Hepatocyte (in vitro differentiated cells): ENCODE measurements around the gene HRH3.

ENCODE experiments used
- EZH2 ChIP-seq: fragments of 200-600 bp; sonication (generic); IDR thresholded peaks from 2 replicates; pipeline ENCODE4 v1.6.1; 2016; ENCODE audit warnings: antibody characterized with exemption, mild to moderate bottlenecking, borderline replicate concordance
- EZH2phosphoT487 ChIP-seq: fragments of 200-600 bp; sonication (generic); IDR thresholded peaks from one replicate; pipeline ENCODE4 v1.6.1; 2018; ENCODE audit warnings: antibody characterized with exemption, mild to moderate bottlenecking, low read depth, moderate library complexity; ENCODE audit not compliant: unreplicated experiment, severe bottlenecking
- TF ChIP-seq, protein P1 (sequence below): fragments of 200-600 bp; sonication (generic); IDR thresholded peaks from 2 replicates; pipeline ENCODE4 v1.5.1; 2016; ENCODE audit warnings: antibody characterized with exemption, mild to moderate bottlenecking; ENCODE audit not compliant: poor library complexity

DNA sequence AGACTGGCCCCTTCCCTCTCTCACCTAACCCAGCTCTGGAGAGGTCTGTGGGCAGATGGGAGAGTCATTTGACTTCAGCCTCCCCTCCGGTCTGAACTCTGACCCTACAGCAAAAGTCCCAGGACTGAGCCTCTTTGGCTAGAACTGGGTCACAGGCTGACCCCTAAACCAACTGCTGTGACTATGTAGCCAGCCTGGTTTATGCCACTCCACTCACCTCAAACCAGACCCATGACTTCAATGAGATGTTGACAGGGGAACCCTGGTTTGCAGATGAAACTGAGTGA is 17.4 kb upstream of the HRH3 start:
- TF ChIP-seq, protein P1, sequence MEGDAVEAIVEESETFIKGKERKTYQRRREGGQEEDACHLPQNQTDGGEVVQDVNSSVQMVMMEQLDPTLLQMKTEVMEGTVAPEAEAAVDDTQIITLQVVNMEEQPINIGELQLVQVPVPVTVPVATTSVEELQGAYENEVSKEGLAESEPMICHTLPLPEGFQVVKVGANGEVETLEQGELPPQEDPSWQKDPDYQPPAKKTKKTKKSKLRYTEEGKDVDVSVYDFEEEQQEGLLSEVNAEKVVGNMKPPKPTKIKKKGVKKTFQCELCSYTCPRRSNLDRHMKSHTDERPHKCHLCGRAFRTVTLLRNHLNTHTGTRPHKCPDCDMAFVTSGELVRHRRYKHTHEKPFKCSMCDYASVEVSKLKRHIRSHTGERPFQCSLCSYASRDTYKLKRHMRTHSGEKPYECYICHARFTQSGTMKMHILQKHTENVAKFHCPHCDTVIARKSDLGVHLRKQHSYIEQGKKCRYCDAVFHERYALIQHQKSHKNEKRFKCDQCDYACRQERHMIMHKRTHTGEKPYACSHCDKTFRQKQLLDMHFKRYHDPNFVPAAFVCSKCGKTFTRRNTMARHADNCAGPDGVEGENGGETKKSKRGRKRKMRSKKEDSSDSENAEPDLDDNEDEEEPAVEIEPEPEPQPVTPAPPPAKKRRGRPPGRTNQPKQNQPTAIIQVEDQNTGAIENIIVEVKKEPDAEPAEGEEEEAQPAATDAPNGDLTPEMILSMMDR: no peak
- TF ChIP-seq EZH2phosphoT487 (no peak), EZH2 (no peak)
